Neural cell (in vitro differentiated cells): ENCODE measurements around the gene CGB3. TPM values are rescaled to one million over a fixed set of nuclear protein-coding genes. Genes with fewer than 3 reads are reported as not detected.

Source experiments
- H2AFZ ChIP-seq: fragments of 200-600, 300-800 bp; sonication (generic), shearing (Covaris generic); 2 replicates; pipeline ENCODE4 v1.6.0; 2014; ENCODE audit warnings: low read depth, mild to moderate bottlenecking, antibody characterized with exemption, low read length, moderate library complexity
- H3F3A ChIP-seq: fragments of 200-600 bp; shearing (Covaris generic); 2 replicates; pipeline ENCODE4 v1.6.1; 2016; ENCODE audit warnings: mild to moderate bottlenecking, moderate library complexity, mixed read lengths, antibody characterized with exemption, low read length; ENCODE audit not compliant: insufficient read depth, poor library complexity, severe bottlenecking
- H3K27ac ChIP-seq: fragments of 200-600, 300-800 bp; sonication (generic), shearing (Covaris generic); 2 replicates; pipeline ENCODE4 v1.5.1; 2014; ENCODE audit warnings: mild to moderate bottlenecking, low read length, moderate library complexity
- H3K27me3 ChIP-seq: fragments of 300-800, 200-600 bp; sonication (generic), shearing (Covaris generic); 2 replicates; pipeline ENCODE4 v1.6.0; 2014; ENCODE audit warnings: mild to moderate bottlenecking, low read depth, low read length, moderate library complexity; ENCODE audit not compliant: insufficient read depth
- H3K36me3 ChIP-seq: fragments of 300-800, 200-600 bp; sonication (generic), shearing (Covaris generic); 2 replicates; pipeline ENCODE4 v1.5.1; 2014; ENCODE audit warnings: mild to moderate bottlenecking, antibody characterized with exemption, low read length, moderate library complexity; ENCODE audit not compliant: insufficient read depth
- H3K4me2 ChIP-seq: fragments of 300-800, 200-600 bp; sonication (generic), shearing (Covaris generic); 2 replicates; pipeline ENCODE4 v1.6.0; 2014; ENCODE audit warnings: mild to moderate bottlenecking, low read length
- H3K4me3 ChIP-seq: fragments of 300-800, 200-600 bp; sonication (generic), shearing (Covaris generic); 2 replicates; pipeline ENCODE4 v1.5.1; 2014; ENCODE audit warnings: mild to moderate bottlenecking, low read length, moderate library complexity
- H3K79me2 ChIP-seq: fragments of 200-600 bp; shearing (Covaris generic); replicated peaks from 2 replicates; pipeline ENCODE4 v1.6.0; 2014; ENCODE audit warnings: mild to moderate bottlenecking, low read length, moderate library complexity; ENCODE audit not compliant: insufficient read depth
- H3K9ac ChIP-seq: fragments of 300-800, 200-600 bp; sonication (generic), shearing (Covaris generic); 2 replicates; pipeline ENCODE4 v1.6.1; 2016; ENCODE audit warnings: mild to moderate bottlenecking, low read length, mixed read lengths
- H3K9me2 ChIP-seq: fragments of 200-600 bp; shearing (Covaris generic); 2 replicates; pipeline ENCODE4 v1.6.1; 2016; ENCODE audit warnings: mild to moderate bottlenecking, low read length, mixed read lengths; ENCODE audit not compliant: insufficient read depth
- H3K9me3 ChIP-seq: fragments of 200-600, 300-800 bp; sonication (generic), shearing (Covaris generic); 2 replicates; pipeline ENCODE4 v1.6.1; 2016; ENCODE audit warnings: mild to moderate bottlenecking, mixed run types, low read length, moderate library complexity, mixed read lengths
- H4K20me1 ChIP-seq: fragments of 200-600 bp; shearing (Covaris generic); 2 replicates; pipeline ENCODE4 v1.6.1; 2016; ENCODE audit warnings: mild to moderate bottlenecking, mixed run types; ENCODE audit not compliant: insufficient read depth
- CTCF ChIP-seq: fragments of 450-650 bp; IDR thresholded peaks from 2 replicates; pipeline ENCODE4 v1.5.1; 2014; ENCODE audit warnings: antibody characterized with exemption, mild to moderate bottlenecking, moderate library complexity; ENCODE audit not compliant: poor library complexity, severe bottlenecking
- EP300 ChIP-seq: fragments of 450-650 bp; conservative IDR thresholded peaks from 2 replicates; pipeline ENCODE4 v1.6.1; 2014; ENCODE audit warnings: antibody characterized with exemption, mild to moderate bottlenecking, moderate library complexity; ENCODE audit not compliant: poor library complexity, severe bottlenecking
- EZH2 ChIP-seq: fragments of 200-600, 300-800 bp; shearing (Covaris generic), sonication (generic); IDR thresholded peaks from 2 replicates; pipeline ENCODE4 v1.6.1; 2014; ENCODE audit warnings: antibody characterized with exemption, low read length, borderline replicate concordance, mild to moderate bottlenecking; ENCODE audit not compliant: insufficient read depth, poor library complexity, severe bottlenecking
- MXI1 ChIP-seq: fragments of 450-650 bp; conservative IDR thresholded peaks from 2 replicates; pipeline ENCODE4 v1.6.1; 2014; ENCODE audit warnings: antibody characterized with exemption, mild to moderate bottlenecking; ENCODE audit not compliant: poor library complexity, severe bottlenecking
- POLR2AphosphoS5 ChIP-seq: IDR thresholded peaks from 2 replicates; pipeline ENCODE4 v1.6.1; 2012
- RAD21 ChIP-seq: fragments of 450-650 bp; conservative IDR thresholded peaks from 2 replicates; pipeline ENCODE4 v1.6.1; 2014; ENCODE audit warnings: antibody characterized with exemption, mild to moderate bottlenecking, moderate library complexity
- REST ChIP-seq: IDR thresholded peaks from 2 replicates; pipeline ENCODE4 v1.6.1; 2012; ENCODE audit warnings: borderline replicate concordance
- SMC3 ChIP-seq: fragments of 450-650 bp; conservative IDR thresholded peaks from 2 replicates; pipeline ENCODE4 v1.6.1; 2014; ENCODE audit warnings: antibody characterized with exemption, mild to moderate bottlenecking, moderate library complexity; ENCODE audit not compliant: poor library complexity
- TAF1 ChIP-seq: IDR thresholded peaks from 2 replicates; pipeline ENCODE4 v1.6.1; 2012; ENCODE audit warnings: low read depth
- polyA plus RNA-seq: library from polyadenylated mRNA; depleted of rRNA; stranded (reverse); fragments of >200 nt; gene quantifications from 2 replicates; pipeline ENCODE4 v1.2.3, GENCODE V29; 2014

The CGB3 gene
- polyA plus RNA-seq, 1 donor from 2014 or later = not detected

- no peak for TF ChIP-seq EP300
These were observed 40.0 kb upstream of the CGB3 start (continued) for GRCh38 chr19:49064029-49064629.

- Histone ChIP-seq H3F3A (no peaks in the 10 kb centered on the region), H2AFZ (no peak overlapping the region), H3K4me2 (no peak overlapping the region), H3K9me3 (no peaks in the 10 kb centered on the region), H3K27me3 (peaks cover 37% of the 10 kb centered on the region), H3K9me2 (no peaks in the 10 kb centered on the region), H3K27ac (no peak overlapping the region), H3K36me3 (no peaks in the 10 kb centered on the region), H3K4me3 (no peak overlapping the region), H3K79me2 (no peaks in the 10 kb centered on the region), H4K20me1 (no peaks in the 10 kb centered on the region), H3K9ac (no peak overlapping the region)
- TF ChIP-seq MXI1 (no peak), CTCF (no peak), SMC3 (no peak), RAD21 (no peak), REST (no peak), EZH2 (no peak), POLR2AphosphoS5 (no peak)
These were observed 37.3 kb upstream of the CGB3 start for GRCh38 chr19:49061445-49061844.

GRCh38 chr19:49061000-49061399, 36.9 kb upstream of the CGB3 start:
- Histone ChIP-seq H3K27me3 (peaks cover 38% of the 10 kb centered on the region), H3K9ac (no peak overlapping the region), H3K4me3 (no peak overlapping the region), H3K36me3 (no peaks in the 10 kb centered on the region), H3K4me2 (no peak overlapping the region), H2AFZ (no peak overlapping the region), H3K9me3 (no peaks in the 10 kb centered on the region), H3F3A (no peaks in the 10 kb centered on the region), H4K20me1 (no peaks in the 10 kb centered on the region), H3K27ac (no peak overlapping the region), H3K9me2 (no peaks in the 10 kb centered on the region), H3K79me2 (no peaks in the 10 kb centered on the region)
- TF ChIP-seq CTCF (no peak), TAF1 (no peak), SMC3 (no peak), POLR2AphosphoS5 (no peak), MXI1 (no peak)
